Measurements from ENCODE around the gene CNOT11. TPM values are rescaled to one million over a fixed set of nuclear protein-coding genes. Genes with fewer than 3 reads are reported as not detected.
A peak's percentile ranks its signal among the peaks of the same experiment; 100 is the strongest.
"Not testable (repeated sequence)": the region's sequence is repeated elsewhere in the genome, so short reads cannot be mapped to it uniquely, and the experiment has no call there.

The CNOT11 gene
- polyA plus RNA-seq (ENCODE audit: insufficient read length) = 67.0 TPM
- long read RNA-seq, donor 1, transcript CNOT11-201 (7 exons, 2,599 nt) = major isoform, 20 of 86 reads
- long read RNA-seq, donor 1, partial matches to known transcripts = 65 of 86 reads
- long read RNA-seq, donor 1, other reads (novel, unspliced or antisense) = 0 of 86 reads
- long read RNA-seq, donor 2, transcript CNOT11-201 (7 exons, 2,599 nt) = major isoform, 15 of 25 reads
- long read RNA-seq, donor 2, partial matches to known transcripts = 7 of 25 reads
- long read RNA-seq, donor 2, other reads (novel, unspliced or antisense) = 0 of 25 reads
- long read RNA-seq, donor 3, transcript CNOT11-201 (7 exons, 2,599 nt) = major isoform, 10 of 40 reads
- long read RNA-seq, donor 3, partial matches to known transcripts = 7 of 40 reads
- long read RNA-seq, donor 3, other reads (novel, unspliced or antisense) = 22 of 40 reads
- long read RNA-seq, donor 4 = 0 reads
- long read RNA-seq, donor 5, transcript CNOT11-201 (7 exons, 2,599 nt) = major isoform, 17 of 27 reads
- long read RNA-seq, donor 5, partial matches to known transcripts = 10 of 27 reads
- long read RNA-seq, donor 5, other reads (novel, unspliced or antisense) = 0 of 27 reads
- long read RNA-seq, donor 6, transcript CNOT11-201 (7 exons, 2,599 nt) = major isoform, 12 of 49 reads
- long read RNA-seq, donor 6, partial matches to known transcripts = 36 of 49 reads
- long read RNA-seq, donor 6, other reads (novel, unspliced or antisense) = 0 of 49 reads
- long read RNA-seq, donor 7, transcript CNOT11-201 (7 exons, 2,599 nt) = major isoform, 24 of 31 reads
- long read RNA-seq, donor 7, partial matches to known transcripts = 7 of 31 reads
- long read RNA-seq, donor 7, other reads (novel, unspliced or antisense) = 0 of 31 reads
- long read RNA-seq, donor 8, transcript CNOT11-201 (7 exons, 2,599 nt) = major isoform, 7 of 21 reads
- long read RNA-seq, donor 8, partial matches to known transcripts = 13 of 21 reads
- long read RNA-seq, donor 8, other reads (novel, unspliced or antisense) = 0 of 21 reads

DNA sequence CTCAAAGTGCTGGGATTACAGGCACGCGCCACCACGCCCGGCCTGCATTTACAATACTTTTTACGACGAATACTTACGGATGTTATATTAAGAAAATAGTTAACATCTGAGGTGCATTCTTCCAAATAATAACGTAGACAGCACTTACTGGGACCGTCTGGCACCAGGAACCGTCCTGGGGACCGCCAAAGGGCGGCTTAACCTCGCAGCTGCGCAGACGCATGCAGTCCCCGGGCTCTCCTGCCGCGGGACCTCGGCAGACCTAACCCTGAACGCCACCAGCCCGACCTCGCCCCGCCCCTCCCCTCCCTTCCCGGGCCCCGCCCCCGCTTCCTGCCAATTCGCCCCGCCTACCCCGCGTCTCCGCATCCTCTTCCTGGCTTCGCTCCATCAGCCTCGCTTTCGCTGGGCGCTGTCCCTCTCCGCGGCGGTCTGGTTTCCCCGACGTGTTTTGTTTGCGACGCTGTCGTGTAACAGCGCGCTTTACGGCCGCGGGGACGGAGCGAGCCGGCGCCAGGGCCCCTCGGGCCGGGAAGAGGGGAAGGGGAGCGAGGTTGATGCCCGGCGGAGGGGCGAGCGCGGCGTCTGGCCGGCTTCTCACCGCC lies at the start of gene CNOT11:
TSS of gene CNOT11 (plus strand) at position 479 of the 605 bp plus-strand sequence. CDS start at position 558, 79 bp downstream.
- DNase-seq = peak; percentile 99

DNA sequence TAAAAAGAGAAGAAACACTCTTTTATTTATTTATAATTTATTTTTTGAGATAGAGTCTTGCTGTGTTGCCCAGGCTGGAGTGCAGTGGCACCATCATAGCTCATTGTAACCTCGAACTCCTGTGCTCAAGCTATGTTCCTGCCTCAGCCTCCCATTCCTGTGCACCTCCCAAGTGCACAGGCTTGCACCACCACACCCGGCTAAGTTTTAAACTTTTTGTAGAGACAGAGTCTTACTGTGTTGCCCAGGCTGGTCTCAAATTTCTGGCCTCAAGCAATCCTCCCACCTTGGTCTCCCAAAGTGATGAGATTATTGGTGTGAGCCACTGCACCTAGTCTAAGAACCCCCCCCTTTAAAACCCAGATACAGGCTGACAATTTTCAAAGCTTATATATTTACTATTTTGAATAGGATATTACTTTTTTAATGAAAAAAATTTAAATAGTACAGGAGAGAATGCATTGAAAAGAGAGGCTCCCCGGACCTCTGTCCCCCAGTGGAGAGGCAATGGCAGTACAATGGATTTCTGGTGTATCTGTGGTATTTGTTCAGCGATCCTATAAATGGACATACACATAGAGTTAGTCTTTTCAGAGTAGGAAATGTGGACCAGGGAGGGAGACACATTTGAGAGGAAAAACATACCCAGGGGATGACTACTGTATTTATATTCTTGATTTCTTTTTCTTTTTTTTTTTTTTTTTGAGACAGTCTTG lies 48.1 kb upstream of the CNOT11 start:
- no peak for DNase-seq

DNA sequence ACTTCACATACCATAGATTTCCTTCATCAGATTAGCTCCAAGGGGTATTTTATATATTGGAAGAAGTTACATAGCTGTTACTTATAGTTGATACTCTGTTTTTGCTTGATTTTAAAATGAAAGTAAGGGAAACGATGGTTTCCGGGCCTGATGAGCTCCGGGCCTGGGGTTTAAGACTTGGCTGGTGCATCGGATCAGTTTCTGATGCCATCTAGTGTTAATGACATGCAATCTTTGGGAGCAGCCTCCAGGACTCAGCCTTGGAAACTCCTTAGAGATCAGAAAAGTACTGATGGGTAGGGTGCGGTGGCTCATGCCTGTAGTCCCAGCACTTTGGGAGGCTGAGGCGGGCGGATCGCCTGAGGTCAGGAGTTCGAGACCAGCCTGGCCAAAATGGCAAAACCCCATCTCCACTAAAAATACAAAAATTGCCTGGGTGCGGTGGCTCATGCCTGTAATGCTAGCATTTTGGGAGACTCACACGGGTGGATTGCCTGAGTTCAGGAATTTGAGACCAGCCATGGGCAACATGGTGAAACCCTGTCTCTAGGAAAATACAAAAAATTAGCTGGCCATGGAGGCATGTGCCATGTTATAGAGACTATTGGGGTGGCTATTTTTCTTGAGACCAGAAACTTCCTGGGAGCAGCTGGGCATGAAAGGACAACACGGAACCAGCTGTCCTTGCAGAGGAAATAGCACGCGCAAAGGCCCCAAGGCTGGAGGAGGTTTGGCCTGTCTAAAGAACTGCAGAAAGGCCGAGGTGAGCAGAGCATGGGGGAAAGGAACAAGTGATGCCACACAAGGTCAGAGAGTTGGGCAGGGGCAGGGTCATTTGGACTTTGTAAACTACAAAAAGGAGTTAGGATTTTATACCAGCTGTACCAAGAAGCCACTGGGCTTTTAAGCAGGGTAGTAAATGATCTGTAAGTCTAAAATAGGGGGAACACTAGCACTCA lies 46.9 kb upstream of the CNOT11 start:
- peak; percentile 70 for DNase-seq

DNA sequence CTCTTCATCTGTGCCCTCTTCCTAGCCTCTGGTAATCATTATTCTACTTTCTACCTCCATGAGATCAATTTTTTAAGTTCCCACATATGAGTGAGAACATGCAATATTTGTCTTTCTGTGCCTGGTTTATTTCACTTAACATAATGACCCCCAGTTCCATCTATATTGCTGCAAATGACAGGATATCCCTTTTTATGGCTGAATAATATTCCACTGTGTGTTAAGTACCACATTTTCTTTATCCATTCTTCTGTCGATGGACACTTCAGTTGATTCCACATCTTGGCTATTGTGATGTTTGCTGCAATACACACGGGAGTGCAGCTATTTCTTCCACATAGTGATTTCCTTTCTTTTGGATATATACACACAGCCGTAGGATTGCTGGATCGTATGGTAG lies 43.9 kb upstream of the CNOT11 start:
- no peak for DNase-seq

DNA sequence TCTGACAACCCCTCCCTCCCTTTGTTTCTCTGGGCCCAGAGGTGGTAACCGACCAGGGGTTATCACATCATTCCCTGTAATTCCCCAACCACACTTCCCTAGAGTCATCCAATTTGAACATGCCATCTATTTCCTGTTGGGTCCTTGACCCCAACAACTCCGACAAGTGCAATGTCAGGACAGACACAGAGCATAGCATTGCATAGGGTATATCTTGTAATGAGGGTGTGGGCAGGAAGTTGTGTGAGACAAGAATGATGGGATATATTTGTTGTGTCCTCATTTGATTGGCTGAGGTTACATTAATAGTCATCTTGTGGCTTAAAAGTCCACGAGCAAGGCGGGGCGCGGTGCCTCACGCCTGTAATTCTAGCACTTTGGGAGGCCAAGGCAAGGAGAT lies 33.4 kb upstream of the CNOT11 start:
- no peak for DNase-seq

DNA sequence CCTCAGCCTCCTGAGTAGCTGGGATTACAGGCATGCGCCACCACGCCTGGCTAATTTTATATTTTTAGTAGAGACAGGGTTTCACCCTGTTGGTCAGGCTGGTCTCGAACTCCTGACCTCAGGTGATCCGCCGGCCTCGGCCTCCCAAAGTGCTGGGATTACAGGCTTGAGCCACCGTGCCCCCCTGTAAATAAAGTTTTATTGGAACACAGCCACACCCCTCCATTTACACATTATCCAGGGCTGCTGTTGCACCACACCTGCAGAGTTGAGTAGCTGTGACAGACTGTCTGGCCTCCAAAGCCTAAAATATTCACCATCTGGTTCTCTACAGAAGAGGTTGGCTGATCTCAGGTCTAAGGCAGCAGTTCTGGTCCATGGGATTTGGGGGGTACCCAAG lies 32.6 kb upstream of the CNOT11 start:
- DNase-seq = not testable (repeated sequence)

DNA sequence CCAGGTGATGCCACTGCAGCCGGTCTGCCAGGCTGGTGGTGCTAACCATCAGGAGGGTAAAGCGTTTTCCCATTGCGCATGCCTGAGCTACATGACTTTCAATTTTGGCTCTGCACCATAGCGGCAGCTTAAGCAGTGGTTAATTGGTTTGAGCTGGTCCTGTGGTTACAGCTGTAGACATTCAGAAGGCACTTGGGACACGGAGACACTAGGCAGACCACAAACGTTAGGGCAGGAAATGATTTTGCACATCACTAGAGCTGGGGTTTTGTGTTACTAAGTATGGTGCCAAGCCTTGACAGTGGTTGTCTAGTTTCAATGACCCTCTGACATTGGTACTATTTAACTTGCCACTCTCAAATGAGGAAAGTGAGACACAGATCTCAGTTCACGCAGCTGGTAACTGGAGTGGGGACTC lies 28.9 kb upstream of the CNOT11 start:
- no peak for DNase-seq

DNA sequence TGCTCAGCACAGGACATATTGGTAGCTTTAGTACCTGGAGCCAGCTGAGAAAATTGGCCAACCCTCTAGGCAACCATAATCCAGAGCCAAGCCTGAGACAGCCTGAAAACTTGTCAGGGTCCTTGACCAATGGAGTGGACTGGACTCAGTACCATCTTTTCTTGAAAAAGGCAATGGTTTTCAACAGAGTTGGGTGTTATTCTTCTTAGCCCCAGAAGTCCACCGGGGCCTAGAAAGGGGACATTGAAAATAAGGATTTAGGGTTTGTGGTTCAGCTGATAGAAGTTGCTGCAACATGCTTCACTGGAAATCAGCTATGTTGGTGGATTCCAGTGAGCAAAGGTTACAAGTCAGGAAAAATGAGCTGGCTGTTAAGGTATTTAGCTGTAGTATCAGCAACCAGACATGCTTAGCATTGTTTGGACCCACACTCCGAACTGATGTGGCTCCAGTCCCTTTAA lies 22.1 kb upstream of the CNOT11 start:
- DNase-seq = peak; percentile 38

DNA sequence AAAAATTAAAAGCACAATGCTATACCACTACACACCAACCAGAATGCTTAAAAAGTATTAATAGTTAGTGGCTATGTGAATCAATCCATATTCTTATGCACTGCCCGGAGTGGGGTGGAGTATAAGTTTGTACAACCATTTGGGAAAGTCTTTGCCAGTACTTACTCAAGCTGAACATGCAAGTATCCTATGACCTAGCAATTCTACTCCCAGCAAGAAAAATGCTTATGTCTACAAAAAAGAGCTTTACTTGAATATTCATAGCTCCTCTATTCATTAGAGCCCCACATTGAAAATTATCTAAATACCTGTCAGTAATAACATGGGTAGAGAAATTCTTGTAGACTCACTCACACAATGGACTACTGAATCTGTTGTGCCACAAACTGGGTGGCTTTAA lies 21.4 kb upstream of the CNOT11 start:
- no peak for DNase-seq

DNA sequence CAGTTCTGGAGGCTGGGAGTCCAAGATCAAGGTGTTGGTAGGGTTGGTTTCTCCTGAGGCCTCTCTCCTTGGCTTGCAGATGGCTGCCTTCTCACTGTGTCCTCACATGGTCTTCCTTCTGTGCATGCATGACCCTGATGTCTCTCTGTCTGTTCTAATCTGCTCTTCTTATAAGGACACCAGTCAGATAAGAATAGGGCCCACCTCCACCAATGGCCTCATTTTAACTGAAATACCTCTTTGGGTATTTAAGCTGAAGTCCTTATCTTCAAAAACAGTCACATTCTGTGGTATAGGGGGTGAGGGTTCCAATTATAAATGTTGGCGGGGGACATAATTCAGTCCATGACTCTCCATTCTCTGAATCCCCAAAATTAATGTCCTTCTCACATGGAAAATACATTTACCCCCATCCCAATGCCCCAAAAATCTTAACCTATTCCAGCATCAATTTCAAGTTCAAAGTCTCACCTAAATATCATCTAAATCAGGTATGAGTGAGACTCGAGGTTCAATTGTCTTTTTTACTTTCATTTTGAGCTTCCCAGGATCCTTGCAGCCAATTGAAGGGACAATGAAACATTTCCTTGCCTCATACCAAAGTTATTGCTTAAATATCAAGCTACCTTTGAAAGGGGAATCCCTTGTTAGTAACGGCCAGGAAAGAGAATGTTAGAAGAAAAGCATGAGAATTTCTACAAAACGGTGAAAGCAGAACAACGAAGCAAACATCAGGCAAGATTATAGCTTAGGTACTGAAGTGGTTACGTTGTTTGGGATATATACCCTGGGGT lies 20.6 kb upstream of the CNOT11 start:
- no peak for DNase-seq

DNA sequence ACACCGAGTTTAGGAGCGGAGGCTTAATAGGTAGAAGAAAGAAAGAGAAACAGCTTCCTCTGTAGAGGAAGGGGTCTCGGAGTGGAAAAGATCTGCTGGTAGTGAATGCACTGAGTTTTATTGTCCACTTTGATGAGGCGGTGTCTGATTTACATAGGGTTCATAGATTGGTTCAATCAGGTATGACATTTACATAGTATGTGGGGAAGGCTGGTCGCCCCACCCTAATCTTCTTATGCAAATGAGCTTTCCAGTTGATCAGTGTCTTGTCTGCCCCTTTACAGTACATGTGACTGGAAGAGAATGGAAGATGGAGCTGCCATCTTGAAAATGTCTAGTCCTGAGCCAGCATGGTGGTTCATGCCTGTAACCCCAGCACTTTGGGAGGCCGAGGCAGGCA lies 19.9 kb upstream of the CNOT11 start:
- DNase-seq = no peak

DNA sequence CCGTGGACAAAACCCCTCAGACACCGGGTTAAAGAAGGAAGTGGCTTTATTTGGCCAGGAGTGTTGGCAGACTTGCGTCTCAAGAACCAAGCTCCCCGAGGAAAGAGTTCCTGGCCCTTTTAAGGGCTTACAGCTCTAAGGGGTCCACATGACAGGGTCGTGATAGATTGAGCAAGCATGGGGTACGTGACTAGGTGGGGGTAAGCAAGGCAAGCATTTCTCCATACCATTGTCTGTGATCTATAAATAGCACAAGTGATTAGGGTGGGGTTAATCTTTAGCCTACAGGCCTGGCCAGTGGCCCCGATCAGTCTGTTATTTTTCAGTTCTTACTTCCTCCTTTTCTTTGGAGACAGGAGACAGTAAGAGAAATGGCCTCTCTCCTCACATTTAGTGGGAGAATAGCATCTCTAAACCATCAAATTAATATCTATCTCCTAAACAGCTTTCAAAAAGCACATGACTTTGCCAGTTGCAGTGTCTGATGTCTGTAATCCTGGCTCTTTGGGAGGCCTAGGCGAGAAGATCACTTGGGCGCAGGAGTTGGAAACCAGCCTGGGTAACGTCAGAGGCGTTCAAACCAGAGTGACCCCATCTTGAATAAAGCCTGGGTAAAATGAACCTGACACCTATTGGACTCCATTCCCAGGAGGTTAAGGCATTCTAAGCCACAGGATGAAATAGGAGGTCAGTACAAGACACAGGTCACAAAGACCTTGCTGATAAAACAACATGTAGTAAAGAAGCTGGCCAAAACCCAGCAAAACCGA lies 18.3 kb upstream of the CNOT11 start:
- no peak for DNase-seq

DNA sequence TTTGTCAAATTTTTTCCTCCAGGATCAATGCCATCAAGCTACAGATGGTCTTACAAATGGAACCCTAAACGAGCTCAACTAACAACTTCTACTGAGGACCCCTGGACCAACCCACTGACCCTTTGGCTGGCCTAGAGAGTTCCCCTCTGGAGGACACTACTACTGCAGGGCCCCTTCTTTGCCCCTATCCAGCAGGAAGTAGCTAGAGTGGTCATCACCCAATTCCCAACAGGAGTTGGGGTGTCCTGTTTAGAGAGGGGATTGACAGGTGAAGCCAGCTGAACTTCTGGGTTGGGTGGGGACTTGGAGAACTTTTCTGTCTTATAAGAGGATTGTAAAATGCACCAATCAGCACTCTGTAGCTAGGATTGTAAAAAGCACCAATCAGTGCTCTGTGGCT lies 16.7 kb upstream of the CNOT11 start:
- DNase-seq = not testable (repeated sequence)

DNA sequence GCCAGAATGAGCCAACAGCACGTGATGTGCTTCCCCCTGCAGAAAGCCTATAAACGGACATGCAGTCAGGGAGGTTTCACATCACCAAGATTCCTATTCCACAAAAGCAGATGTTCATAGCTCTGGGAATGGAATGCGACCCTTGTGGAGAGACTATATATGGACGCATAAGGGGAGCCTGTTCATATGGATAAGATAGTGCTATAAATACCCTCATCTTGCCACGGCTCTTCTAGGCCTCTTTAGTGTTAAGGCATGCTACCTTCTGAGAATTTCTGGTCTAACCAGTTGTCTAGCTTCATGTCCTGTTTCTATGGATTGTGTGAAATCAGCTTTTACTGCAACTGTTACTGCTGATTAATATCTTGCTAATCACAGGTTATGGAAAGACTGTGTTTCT lies 14.7 kb upstream of the CNOT11 start:
- DNase-seq = not testable (repeated sequence)

DNA sequence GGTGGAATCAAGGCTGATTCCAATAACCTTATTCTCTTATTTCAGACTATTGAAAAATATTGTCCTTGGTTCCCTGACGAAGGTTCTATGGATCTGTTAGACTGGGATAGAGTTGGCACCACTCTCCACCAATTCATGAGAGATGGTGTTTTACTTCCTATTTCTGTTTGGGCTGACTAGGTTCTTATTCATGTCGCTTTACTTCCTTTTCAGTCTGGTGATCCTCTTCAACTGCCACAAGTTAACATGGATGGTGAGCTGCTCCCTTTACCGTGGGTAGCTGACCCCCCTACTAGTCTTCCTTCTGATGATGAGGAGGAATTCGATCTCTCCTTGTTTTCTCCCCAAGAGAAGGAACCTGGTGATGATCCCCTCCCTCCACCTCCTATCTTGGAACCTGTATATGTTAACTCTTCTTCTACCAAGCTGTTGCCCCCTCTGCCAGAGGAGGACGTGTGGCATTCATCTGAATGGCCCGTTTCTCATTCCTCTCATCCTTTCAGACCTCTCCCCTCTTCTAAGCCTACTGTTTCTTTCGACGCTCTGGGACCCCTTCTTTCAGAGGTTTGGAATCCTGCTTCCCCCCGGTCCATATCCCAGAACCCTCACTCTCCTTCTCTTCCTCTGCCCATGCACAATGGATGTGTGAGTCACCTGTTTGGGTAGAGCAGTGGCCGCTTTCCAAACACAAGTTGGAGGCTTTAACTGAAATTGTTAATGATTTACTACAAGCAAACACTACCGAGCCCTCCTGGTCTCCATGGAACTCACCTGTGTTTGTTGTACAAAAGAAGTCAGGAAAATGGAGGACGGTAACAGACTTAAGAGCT lies 13.5 kb upstream of the CNOT11 start:
- DNase-seq = peak; percentile 45

DNA sequence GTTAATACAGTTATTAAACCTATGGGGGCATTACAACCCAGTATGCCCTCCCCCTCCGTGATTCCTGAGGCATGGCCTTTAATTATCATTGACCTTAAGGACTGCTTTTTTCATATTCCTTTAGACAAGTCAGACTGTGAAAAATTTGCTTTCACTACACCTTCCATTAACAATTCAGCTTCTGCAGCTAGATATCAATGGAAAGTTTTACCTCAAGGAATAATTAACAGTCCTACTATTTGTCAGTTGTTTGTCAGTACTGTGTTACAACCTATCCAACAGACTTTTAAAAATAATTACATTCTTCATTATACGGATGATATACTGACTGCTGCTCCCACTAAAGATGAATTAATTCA lies 12.9 kb upstream of the CNOT11 start:
- not testable (repeated sequence) for DNase-seq

DNA sequence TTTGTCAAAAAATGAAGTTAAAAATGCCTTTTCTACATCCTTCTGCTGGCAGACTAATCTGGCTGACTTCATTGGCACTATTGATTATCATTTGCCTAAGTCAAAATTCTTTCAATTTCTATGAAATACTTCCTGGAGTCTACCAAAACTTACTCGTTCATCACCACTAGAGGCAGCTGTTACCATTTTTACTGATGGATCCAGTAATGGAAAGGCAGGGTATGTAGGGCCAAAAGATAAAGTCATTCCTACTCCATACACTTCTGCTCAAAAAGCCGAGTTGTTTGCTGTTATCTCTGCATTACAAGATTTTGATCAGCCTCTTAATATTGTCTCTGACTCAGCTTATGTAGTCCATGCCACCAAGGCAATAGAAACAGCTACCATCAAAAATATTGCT lies 12.0 kb upstream of the CNOT11 start:
- not testable (repeated sequence) for DNase-seq

DNA sequence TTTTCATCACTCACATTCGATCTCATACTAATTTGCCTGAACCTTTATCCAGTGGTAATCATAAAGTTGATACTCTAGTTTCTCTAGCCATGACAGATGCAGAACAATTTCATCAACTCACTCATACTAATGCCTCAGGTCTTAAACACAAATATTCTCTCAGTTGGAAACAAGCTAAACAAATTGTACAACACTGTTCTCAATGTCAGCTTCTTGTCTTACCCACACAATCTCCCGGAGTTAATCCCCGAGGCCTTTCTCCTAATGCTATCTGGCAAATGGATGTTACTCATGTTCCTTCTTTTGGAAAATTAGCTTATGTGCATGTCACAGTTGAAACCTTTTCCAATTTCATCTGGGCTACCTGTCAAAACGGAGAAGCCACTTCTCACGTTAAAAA lies 11.5 kb upstream of the CNOT11 start:
- no peak for DNase-seq
